Suprapubic skin (tissue), 4 donors: ENCODE results near the gene TEDDM1. TPM values are rescaled to one million over a fixed set of nuclear protein-coding genes. Genes with fewer than 3 reads are reported as not detected.
A peak's percentile ranks its signal among the peaks of the same experiment; 100 is the strongest.

Experiments
- DNase-seq, 2 donors: peaks; one replicate each; pipeline ENCODE4 v3.0.0-alpha.2; 2019; ENCODE audit warnings: low spot score in 2 of 2
- H3K27ac ChIP-seq: fragments of 200-600 bp; sonication (generic); one replicate; pipeline ENCODE4 v1.5.1; 2019
- H3K27me3 ChIP-seq: fragments of 200-600 bp; sonication (generic); one replicate; pipeline ENCODE4 v1.5.1; 2019
- H3K36me3 ChIP-seq: fragments of 200-600 bp; sonication (generic); one replicate; pipeline ENCODE4 v1.5.1; 2019
- H3K4me1 ChIP-seq: fragments of 200-600 bp; sonication (generic); one replicate; pipeline ENCODE4 v1.5.1; 2019
- H3K4me3 ChIP-seq: fragments of 200-600 bp; sonication (generic); one replicate; pipeline ENCODE4 v1.5.1; 2019; ENCODE audit warnings: mild to moderate bottlenecking
- H3K9me3 ChIP-seq: fragments of 200-600 bp; sonication (generic); one replicate; pipeline ENCODE4 v1.5.1; 2019
- EP300 ChIP-seq: sonication (generic); formaldehyde crosslinking; IDR thresholded peaks from one replicate; pipeline ENCODE4 v1.6.1; 2017; ENCODE audit warnings: antibody characterized with exemption
- POLR2A ChIP-seq, 2 donors: fragments of 450-650 bp; IDR thresholded peaks; one replicate each; pipeline ENCODE4 v1.6.1; 2017; ENCODE audit warnings: antibody characterized with exemption in 2 of 2, mild to moderate bottlenecking in 2 of 2, moderate library complexity in 2 of 2
- POLR2AphosphoS5 ChIP-seq, 3 donors: sonication (generic); formaldehyde crosslinking; IDR thresholded peaks; one replicate each; pipeline ENCODE4 v1.6.1; 2017; ENCODE audit warnings: antibody characterized with exemption in 3 of 3
- WGBS: methylation state at CpG from one replicate; pipeline ENCODE4 v1.1.5; 2018; 5-methylcytosine and 5-hydroxymethylcytosine counted together
- total RNA-seq, 4 donors: library from RNA; depleted of rRNA; stranded (reverse); fragments of >200 nt; gene quantifications; one replicate each; pipeline ENCODE4 v1.1.0, GENCODE V29; 2016
- TF ChIP-seq, protein P1 (sequence below), 2 donors: fragments of 200-600 bp in 1 of 2; fragments of 450-650 bp in 1 of 2; sonication (generic) in 1 of 2; IDR thresholded peaks; one replicate each; pipeline ENCODE4 v1.5.1; 2016 to 2019; ENCODE audit warnings: antibody characterized with exemption in 2 of 2, mild to moderate bottlenecking in 1 of 2, moderate library complexity in 1 of 2

Gene TEDDM1
- total RNA-seq, 4 donors from 2014 or later, result not detected

DNA sequence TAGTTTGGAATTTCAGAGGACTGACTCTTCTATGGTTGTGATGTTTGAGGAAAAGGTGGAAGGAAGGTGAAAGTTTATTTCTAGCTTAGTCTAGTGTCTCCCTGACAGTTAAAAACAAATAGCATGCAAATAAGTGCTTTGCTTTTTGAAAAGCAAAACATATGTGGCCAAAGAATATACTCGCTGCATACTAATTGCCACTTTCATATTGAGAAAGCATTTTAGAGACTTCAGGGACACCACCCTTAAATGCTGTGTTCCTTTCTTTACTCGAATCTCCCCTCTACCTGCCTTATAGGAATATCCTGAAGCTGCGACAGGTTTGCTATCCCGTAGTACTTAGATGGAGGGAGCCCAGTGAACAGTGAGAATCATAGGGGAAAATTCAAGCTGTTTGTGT is 32.1 kb downstream of the TEDDM1 start:
- Histone ChIP-seq H3K9me3 (no peaks in the 10 kb centered on the region), H3K27me3 (no peaks in the 10 kb centered on the region), H3K4me1 (no peaks in the 10 kb centered on the region), H3K36me3 (no peaks in the 10 kb centered on the region), H3K4me3 (no peak overlapping the region), H3K27ac (no peak overlapping the region)
- WGBS, result 59% methylated on average over 4 of the region's 4 CpGs
- TF ChIP-seq EP300, result no peak
- no peak for TF ChIP-seq POLR2AphosphoS5 (IDR thresholded peaks at IDR 0.05)
- no peak for TF ChIP-seq POLR2A (IDR thresholded peaks at IDR 0.05)
- TF ChIP-seq, protein P1, sequence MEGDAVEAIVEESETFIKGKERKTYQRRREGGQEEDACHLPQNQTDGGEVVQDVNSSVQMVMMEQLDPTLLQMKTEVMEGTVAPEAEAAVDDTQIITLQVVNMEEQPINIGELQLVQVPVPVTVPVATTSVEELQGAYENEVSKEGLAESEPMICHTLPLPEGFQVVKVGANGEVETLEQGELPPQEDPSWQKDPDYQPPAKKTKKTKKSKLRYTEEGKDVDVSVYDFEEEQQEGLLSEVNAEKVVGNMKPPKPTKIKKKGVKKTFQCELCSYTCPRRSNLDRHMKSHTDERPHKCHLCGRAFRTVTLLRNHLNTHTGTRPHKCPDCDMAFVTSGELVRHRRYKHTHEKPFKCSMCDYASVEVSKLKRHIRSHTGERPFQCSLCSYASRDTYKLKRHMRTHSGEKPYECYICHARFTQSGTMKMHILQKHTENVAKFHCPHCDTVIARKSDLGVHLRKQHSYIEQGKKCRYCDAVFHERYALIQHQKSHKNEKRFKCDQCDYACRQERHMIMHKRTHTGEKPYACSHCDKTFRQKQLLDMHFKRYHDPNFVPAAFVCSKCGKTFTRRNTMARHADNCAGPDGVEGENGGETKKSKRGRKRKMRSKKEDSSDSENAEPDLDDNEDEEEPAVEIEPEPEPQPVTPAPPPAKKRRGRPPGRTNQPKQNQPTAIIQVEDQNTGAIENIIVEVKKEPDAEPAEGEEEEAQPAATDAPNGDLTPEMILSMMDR (IDR thresholded peaks at IDR 0.05), result no peak
- no peak for DNase-seq

DNA sequence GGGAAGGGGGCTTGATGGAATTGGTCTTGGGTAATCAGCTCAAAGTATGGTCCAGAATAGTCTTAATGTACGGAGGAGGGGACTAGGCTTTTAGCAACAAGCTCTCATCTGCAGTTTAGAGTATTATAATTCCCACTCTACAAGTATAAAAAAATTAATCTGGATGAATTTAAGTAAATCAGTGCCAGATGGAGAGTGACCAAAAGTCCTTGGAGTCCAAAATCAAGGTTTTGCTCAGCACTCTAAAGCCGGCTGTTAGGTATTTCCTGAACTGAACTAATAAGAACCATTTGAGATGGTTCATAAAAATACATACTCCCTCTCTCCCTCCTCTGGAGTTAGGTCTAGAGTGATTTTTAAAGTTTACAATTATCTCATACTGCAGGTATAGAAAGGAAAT is 32.5 kb downstream of the TEDDM1 start:
- TF ChIP-seq, protein P1 (IDR thresholded peaks at IDR 0.05), result no peak
- TF ChIP-seq EP300 (no peak), POLR2AphosphoS5 (IDR thresholded peaks at IDR 0.05) (no peak), POLR2A (IDR thresholded peaks at IDR 0.05) (no peak)
- Histone ChIP-seq H3K27me3 (no peaks in the 10 kb centered on the region), H3K27ac (no peak overlapping the region), H3K36me3 (no peaks in the 10 kb centered on the region), H3K4me1 (no peaks in the 10 kb centered on the region), H3K9me3 (no peaks in the 10 kb centered on the region), H3K4me3 (no peak overlapping the region)
- WGBS, result 47% methylated on average over 2 of the region's 2 CpGs
- no peak for DNase-seq

GRCh38 chr1:182366596-182366995 is 33.9 kb downstream of the TEDDM1 start:
- no peak overlapping the region for H3K4me3 ChIP-seq
- TF ChIP-seq, protein P1 (IDR thresholded peaks at IDR 0.05), result no peak
- TF ChIP-seq POLR2A (IDR thresholded peaks at IDR 0.05) (no peak), EP300 (no peak), POLR2AphosphoS5 (IDR thresholded peaks at IDR 0.05) (no peak)
- H3K27ac ChIP-seq, result no peak overlapping the region
- no peaks in the 10 kb centered on the region for H3K27me3 ChIP-seq
- H3K4me1 ChIP-seq, result no peaks in the 10 kb centered on the region
- WGBS, result 87% methylated on average over 2 of the region's 2 CpGs
- H3K9me3 ChIP-seq, result no peaks in the 10 kb centered on the region
- no peak for DNase-seq
- no peaks in the 10 kb centered on the region for H3K36me3 ChIP-seq

GRCh38 chr1:182359645-182360044 is 40.8 kb downstream of the TEDDM1 start:
- peak in 1 of 2 donors; percentile 7 for DNase-seq
- no peak overlapping the region for H3K27ac ChIP-seq

DNA sequence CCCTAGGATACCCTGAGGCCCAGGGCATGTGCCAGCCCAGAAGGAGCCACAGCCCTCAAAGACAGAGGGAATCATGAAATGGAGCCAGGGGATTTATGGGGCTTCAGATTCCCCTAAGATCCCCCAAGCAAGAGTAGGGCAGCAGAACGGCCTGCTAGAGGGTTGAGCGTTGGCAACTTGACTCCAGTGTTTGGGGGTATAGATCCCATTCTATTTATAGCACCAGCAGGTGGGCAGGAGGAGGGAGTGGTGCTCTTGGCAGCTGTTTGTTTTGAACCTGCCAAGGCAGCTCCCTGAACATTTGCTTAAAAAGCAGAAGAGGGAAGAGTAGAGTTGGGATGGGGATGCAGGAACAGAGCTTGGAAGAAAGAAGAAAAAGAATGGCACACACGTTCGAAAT is 42.6 kb downstream of the TEDDM1 start:
- DNase-seq, result peak in 1 of 2 donors; percentile 18
- no peaks in the 10 kb centered on the region for H3K27me3 ChIP-seq
- H3K9me3 ChIP-seq, result no peaks in the 10 kb centered on the region
- TF ChIP-seq, protein P1 (IDR thresholded peaks at IDR 0.05), result no peak
- TF ChIP-seq EP300 (no peak), POLR2AphosphoS5 (IDR thresholded peaks at IDR 0.05) (no peak), POLR2A (IDR thresholded peaks at IDR 0.05) (no peak)
- WGBS, result 59% methylated on average over 4 of the region's 4 CpGs
- H3K4me1 ChIP-seq, result peaks cover 7% of the 10 kb centered on the region
- H3K36me3 ChIP-seq, result no peaks in the 10 kb centered on the region
- no peak overlapping the region for H3K4me3 ChIP-seq
- H3K27ac ChIP-seq, result no peak overlapping the region

More at GRCh38 chr1:182359645-182360044, 40.8 kb downstream of the TEDDM1 start:
- no peak overlapping the region for H3K4me3 ChIP-seq
- TF ChIP-seq, protein P1 (IDR thresholded peaks at IDR 0.05), result no peak
- TF ChIP-seq POLR2A (IDR thresholded peaks at IDR 0.05) (no peak), POLR2AphosphoS5 (IDR thresholded peaks at IDR 0.05) (no peak), EP300 (no peak)
- H3K36me3 ChIP-seq, result no peaks in the 10 kb centered on the region
- WGBS, result 73% methylated on average over 7 of the region's 7 CpGs
- H3K4me1 ChIP-seq, result peaks cover 7% of the 10 kb centered on the region
- H3K9me3 ChIP-seq, result no peaks in the 10 kb centered on the region
- H3K27me3 ChIP-seq, result no peaks in the 10 kb centered on the region
